ENCODE measurements around the gene MREG.
"Not testable (repeated sequence)": the region's sequence is repeated elsewhere in the genome, so short reads cannot be mapped to it uniquely, and the experiment has no call there.

The MREG gene

DNA sequence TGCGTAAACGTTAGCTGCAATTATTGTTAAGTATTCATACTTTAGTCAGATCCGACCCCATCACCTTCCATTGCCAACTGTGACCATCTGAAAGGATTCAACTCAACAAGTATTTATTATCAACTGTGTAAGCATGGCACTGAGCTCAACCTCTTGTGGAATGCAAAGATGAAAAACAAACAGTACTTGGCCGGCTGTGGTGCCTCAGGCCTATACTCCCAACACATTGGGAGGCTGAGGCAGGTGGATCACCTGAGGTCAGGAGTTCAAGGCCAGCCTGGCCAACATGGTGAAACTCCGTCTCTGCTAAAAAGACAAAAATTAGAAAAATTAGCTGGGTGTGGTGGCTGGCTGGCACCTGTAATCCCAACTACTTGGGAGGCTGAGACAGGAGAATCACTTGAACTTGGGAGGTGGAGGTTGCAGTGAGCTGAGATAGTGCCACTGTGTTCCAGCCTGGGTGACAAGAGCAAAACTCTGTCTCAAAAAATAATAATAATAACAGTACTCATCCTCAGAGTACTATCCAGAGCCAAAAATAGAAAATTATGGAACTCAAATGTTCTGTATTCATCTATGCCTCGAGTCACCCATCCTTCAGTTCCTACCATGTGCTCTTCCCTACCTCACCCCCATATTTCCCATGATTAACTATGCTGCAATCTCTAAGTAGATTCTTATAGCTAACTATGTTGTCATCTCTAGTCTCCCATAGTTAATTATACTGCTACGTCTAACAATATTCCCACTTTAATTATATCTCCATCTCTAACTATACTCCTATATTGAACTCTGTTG lies 8.6 kb upstream of the MREG start:
- DNase-seq (ENCODE audit: low read depth in 3 of 3, low spot score in 1 of 3), result no peak

DNA sequence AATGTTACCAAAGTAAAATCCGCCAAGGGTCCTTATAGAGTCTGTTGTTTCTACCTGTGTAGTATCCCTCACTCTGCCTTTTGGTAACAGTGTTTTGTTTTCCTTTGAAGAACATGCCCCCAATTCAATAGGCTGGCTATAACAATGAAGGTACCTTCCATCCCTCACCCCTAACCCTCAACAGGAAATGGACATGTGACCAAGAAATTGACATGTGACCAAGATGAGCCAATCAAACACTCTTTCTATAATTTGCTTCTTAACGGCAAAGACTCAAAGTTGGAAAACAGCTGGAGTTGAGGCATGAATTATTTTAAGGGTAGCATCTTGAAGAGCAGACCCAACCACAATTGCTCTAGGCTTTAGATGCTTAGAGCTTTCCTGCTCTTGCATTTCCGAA lies 5.4 kb upstream of the MREG start:
- DNase-seq (ENCODE audit: low read depth in 3 of 3, low spot score in 1 of 3), result no peak

DNA sequence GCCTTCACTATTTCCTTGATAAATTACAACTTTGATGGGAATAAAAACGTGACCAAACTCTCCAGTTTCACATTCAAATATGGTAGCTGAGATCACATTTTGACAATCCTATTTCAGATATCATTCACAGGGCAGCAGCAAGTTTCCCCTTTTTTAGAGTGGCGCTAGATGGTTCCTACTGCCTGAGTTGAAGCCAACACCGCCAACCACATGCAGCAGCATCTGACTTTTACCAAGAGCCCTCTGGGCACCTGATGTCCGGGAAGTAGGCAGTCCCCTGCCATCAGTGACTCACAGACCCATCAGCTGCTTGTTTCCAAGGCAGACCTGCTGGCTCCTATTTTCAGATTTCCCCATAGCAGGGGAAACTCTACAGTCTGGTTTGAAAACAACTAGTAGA lies 4.0 kb upstream of the MREG start:
- DNase-seq (ENCODE audit: low read depth in 3 of 3, low spot score in 1 of 3), result no peak

DNA sequence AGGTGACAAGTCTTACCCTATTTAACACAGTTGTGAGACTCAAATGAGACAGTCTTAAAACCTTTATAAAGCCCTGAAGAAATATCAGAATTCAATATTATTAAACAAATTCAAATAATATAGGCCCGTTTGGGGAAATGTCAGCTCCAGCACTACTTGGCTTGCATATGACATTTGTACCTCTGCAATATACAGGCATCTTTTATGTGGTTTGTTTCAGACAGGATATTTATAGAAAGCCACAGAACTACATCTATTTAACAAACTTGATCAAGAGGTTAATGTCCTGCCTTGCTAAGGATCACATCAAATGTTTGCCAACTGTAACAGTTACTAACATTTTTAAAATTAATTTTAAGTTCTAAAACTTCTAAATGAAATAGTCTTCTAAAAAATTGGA lies 3.2 kb upstream of the MREG start:
- DNase-seq (ENCODE audit: low read depth in 3 of 3, low spot score in 1 of 3), result no peak

DNA sequence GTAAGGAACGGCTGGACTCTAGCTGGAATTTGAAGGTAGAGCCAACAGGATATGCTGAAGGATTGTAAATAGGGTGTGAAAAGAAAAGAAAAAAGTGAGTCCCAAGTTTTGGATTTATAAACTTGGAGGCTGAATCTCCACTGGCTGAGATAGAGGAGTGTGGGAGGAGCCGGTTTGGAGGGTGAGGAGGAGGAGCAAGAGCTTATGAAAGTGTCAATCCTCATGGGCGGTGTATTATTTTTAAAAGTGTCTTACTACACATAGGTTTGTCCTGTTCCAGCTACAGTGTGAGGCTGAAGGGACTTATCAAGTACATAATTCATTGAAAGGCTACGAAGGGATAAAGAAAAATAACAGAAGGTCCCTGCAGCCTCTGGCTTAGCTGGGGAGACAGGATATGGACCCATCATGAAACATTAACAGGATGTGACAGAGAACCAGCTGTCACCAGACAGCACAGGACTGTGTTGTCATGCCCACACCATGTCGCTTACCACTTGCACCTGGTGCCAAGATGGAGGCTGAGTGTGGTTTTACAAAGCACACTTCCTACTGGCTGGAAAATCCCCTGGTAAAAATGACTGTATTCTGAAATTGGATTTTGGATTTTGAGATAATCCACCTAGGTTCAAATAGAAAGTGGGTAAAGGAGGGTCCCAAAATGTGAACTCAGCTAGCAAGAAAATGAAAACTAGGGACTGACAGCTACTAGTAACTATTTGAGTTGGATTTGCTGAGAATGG lies 2.5 kb upstream of the MREG start:
- no peak for DNase-seq (ENCODE audit: low read depth in 3 of 3, low spot score in 1 of 3)

DNA sequence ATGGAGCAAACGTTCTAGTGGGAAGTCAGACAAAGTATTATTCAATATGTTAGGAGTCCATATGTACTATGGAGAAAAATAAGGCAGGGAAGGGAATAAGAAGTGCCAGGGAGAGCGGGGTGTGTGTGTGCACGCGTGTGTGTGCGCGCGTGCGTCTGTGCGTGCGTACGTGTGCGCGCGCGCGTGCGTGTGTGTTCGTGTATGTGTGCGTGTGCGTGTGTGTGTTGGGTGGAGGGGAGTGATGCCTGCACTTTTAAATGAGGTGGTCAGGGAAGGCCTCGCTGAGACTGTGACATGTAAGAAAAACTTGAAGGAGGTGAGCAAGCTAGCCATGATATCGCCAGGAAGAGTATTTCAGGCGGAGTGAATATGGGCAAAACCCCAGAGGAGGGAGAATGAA lies 1.6 kb upstream of the MREG start:
- no peak for DNase-seq (ENCODE audit: low read depth in 3 of 3, low spot score in 1 of 3)

DNA sequence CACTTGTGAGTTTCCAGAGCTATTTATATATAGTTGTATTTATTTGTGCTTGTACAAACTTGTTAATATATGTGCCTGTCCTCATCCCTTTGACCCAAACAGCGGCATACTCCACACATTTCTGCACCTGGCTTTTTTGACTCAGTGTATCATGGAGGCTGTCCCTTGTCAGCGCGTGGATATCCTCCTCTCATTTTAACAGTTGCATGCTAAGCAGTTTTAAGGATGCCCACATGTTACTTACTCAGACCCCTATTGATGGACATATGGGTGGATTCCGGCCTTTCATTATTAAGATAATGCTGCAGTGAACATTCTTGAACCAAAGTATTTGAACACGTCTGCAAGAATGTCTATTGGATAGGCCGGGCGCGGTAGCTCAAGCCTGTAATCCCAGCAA lies 655 bp upstream of the MREG start:
- no peak for DNase-seq (ENCODE audit: low read depth in 3 of 3, low spot score in 1 of 3)

DNA sequence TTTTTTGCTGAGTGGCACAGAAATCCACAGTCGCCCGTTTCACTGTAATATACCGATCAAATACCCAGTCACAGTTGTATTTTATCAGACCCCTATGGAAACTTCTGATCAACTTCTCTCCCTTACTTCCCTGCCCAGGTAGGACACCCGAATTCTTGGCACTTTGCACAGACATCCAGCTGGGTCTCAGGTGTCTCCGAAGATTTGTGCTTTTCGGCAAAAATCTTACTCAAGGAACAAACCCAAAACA lies 596 bp downstream of the MREG start:
- no peak for DNase-seq (ENCODE audit: low read depth in 3 of 3, low spot score in 1 of 3)

DNA sequence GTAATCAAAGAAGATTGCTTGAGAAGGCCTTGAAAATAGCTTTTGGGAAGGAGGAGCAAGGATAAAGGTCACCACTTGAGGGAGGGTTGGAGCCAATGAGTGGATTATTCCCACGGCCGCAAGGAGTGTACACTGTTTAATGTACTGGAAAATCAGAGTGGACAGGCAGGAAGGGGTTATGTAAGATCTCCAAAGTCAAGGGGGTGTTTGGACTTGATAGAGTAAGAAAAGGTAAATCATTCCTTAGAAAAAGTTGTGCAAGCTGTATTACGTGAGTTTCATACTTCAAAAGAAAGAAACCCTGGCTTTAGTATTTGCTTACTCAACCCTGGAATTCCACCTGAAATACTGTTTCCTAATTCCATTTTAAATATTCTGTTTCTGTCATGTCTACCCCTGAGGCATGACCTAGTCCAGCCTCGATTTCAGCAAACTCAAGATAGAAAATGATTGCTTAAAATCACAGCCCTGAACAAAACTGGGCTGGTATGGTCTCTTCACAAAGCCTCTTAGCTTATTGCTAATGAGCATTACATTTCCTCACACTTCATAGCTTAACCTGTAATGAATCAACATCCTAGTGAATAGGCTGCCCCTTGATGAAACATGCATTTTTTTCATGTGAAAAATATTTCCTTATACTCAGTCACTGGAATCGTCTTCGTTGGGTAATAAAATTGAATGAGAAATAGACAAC lies 1.1 kb downstream of the MREG start:
- DNase-seq (ENCODE audit: low read depth in 3 of 3, low spot score in 1 of 3), result no peak

DNA sequence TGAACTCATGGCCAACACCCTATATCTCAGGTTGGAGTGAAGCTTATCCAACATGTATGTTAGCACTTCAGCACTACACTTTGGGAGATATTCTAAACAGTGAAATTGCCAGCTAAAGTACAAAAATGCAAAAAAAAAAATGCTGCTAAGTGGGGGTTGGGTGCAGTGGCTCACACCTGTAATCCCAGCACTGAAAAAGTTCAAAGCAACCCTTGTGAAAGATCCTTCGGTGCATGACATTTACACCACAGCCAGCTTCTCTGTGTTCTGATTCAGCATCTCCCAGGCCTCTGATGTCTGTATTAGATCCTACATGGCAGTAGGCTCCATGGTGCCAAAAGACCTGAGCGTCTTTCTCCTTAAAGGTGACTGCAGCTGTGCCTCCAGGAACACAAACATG lies 4.1 kb downstream of the MREG start:
- DNase-seq (ENCODE audit: low read depth in 3 of 3, low spot score in 1 of 3), result not testable (repeated sequence)

DNA sequence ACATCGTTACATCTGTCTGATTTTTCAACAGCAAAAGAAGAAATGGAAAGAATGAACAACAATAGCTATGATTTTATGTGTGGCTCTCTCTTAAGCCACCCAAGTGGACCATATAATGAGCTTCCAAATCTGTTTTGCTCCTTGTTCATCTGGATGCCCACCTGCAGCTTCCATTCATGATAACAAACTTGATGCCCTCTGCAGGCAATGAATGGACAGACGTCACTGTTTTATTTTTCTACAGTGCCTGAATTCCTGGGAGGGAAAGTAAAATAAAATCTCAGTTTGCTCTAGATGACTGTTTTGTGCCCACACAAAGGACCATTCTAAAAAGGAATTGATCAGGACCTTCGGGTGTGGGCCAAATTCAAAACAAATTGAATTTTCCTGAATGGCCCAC lies 5.0 kb downstream of the MREG start:
- DNase-seq (ENCODE audit: low read depth in 3 of 3, low spot score in 1 of 3), result no peak

DNA sequence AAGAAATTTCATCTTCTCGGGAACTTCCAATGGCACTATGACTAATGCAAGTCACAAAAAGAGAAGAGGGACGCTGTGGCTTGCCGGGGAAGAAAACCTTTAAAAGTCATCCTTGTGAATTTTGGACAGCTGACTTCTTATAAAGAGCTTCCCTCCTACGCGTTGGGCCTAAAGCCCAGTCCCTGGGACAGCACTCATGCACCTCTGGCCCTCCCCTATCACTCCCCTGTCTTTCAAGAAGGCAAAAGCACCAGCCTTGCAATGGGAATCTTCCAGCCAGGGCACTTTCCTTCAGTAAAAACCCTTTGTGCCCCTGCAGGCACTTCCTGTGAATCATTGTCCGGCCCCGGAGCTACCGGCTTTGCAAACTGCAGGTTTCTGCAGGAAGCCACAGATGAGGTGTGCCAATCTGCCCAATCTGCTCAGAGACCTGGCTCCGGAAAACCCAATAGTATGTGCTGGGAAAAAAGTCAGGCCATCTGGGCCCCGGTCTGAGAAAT lies 7.1 kb downstream of the MREG start:
- DNase-seq (ENCODE audit: low read depth in 3 of 3, low spot score in 1 of 3), result no peak

DNA sequence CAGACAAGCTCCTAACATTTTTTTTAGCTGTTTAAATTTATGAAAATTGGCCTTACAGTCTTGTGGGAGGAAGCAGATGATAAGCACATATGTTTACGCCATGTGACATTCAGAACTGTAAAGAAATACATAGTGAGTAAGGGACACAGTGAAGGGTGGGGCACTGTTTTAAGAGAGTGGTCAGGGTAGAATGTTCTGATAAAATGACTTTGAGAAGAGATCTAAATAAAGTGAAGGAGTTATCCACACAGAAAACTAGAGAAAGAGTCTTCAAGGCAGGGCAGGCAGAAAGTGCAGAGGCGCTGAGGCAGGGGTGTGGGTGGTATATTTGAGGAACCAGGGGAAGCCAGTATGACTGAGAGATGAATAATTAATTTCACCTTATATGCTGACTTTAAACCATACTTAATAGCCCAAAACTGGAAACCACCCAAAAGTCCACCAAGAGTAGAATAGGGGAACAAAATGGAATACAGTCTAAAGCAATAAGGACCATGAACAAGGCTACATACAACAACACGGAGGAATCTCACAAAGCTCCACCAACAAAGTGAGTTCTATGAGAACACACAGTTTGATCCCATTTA lies 8.6 kb downstream of the MREG start:
- peak in 1 of 3 donors; percentile 6 for DNase-seq (ENCODE audit: low read depth in 3 of 3, low spot score in 1 of 3)

DNA sequence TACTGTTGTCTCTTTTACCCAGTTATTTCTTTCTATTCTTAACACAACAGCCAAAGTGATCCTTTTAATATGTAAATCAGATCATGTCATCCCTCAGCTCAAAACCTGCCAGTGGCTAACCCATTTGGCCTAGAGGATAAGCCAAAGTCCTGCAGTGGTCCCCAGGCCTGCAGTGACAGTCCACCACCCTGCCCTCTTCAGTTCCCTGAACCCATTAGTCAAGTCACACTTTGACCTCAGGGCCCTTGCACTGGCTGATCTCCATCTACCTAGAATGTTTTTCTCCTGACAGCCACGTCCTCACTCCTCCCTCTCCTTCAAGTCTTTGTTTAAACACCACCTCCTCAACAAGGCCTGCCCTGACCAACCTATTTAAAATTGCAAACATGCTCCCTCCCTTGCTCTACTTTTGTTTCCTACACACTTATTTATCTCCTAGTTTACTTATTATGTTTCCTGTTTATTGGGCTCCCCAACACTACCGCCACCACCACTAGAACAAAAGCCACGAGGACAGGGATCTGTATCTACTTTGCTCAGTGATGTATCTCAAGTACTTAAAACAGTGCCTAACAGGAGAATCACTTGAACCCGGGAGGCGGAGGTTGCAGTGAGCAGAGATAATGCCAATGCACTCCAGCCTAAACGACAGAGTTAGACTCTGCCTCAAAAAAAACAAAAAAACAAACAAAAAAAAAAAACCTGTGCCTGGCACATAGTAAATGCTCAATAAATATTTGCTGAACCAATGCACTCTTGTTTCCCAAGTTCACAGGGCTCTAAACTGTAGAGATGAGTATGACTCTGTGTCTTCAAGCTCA lies 9.3 kb downstream of the MREG start:
- DNase-seq (ENCODE audit: low read depth in 3 of 3, low spot score in 1 of 3), result no peak

DNA sequence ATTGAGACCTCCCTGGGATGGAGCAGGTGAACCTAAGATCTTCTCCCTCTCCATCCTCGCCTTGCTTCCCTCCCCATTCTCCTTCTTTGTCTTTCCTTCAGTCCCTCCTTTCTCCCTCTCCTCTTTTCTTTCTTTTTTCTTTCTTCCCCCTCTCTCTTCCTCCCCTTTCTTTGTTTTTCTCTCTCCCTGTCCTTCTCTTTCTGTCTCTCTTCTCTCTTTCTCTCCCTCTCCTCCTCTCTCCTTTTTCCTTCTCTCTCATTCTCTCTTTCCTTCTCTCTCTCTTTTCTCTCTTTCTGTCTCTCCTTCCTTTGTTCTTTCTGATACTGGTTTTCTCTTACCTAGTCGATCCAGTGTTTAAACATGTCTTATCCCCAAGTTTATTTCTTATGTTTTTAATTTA lies 10.7 kb downstream of the MREG start:
- no peak for DNase-seq (ENCODE audit: low read depth in 3 of 3, low spot score in 1 of 3)

DNA sequence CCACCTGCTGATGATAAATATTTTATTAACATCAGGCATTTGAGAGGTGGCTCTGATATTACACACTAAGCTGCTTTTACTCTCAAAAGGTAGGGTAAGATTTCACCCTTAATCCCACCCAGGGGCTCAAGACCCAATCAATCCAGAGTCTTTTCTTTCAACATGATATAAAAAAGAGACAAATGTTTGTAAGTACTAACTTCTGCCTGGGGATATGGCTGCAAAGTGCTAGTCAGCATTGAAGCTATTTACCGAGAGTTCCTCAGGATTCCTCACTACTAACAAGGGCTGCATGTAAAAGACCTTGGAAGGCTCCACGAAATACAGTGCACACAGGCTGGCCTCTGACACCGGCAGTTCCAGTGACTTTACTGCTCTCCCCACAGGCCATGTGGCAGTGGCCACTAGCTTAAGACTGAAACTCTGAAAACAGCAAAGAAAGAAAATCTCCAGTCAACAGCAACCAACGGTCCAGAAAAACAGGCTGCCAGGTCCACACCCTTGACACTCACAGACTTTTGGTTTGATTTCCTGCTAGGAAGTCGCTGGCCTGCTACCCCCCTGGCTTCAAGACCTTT lies 11.2 kb downstream of the MREG start:
- no peak for DNase-seq (ENCODE audit: low read depth in 3 of 3, low spot score in 1 of 3)

DNA sequence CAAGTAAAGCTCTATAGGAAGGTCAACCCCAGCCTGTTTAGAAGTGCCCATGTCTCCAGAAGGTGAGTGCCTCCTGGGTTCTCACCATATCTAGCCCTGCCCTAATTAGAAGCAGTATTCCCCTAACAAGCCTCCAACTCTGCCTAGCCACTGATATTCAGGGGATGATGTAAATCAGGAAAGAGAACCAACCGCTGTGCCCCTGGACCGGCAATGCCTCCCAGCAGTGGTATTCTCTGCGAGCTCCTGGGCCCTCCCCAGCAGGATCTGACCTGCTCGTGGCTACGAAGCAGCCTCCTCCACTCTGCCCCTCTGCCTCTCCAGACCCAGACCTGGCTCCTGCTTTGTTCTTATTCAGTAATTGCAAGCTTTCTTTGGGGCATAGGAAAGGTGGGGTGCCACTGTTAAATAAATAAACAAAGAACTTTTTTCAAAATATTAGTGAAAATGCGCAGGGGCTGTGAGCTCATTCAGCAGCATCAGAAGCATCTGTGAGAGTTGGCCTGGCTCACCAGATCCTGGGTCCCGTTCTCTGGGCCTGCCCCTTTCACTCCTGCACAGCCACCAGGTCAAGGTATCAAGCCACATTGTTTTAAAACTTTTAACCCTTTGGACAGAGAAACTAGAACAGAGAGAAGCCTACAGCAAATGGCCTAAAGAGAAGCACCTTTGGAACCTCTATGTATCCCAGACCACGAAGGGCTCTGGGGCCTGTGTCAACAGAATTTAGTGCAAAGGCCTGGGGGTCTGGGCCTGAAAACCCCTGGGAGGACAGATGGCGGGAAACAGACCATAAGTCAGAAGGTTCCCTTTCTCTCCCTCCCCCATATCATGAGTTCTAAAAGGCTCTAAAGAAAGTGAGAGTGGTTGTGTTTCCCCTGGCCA lies 11.9 kb downstream of the MREG start:
- DNase-seq (ENCODE audit: low read depth in 3 of 3, low spot score in 1 of 3), result no peak

DNA sequence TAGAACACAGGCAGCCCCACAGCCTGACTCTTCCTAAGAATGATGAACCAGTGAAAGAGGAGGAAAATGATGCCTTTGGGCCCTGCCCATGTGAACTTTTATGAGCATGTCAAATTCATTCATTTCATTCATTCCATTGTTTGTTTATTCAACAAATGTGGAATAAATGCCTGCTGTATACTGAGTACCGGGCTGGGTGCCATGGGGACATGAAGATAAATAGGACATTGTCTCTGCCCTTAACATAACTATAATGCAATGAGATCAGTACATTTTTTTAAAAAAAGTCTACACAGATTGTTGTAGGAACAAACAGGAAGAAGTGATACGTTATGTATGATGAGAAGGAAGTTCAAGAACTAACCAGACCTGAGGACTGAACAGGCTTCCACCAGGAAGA lies 14.7 kb downstream of the MREG start:
- DNase-seq (ENCODE audit: low read depth in 3 of 3, low spot score in 1 of 3), result no peak

DNA sequence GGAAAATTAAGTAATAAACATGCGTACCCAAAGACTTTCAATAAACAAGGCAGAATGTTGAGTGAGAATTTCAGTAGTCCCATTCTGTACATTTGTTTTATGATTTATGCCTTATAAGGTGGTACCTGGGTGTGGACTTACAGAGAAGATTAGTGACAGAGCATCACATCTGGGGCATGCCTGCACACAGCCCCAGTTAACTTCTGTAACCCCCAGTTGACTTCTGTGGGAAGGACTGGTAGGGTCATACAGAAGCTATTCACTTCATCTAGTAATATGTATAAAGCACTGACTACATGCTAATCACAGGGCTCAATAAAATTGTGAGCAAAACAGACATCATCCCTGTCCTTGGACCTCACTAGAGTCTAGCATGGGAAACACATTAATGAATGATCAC lies 16.1 kb downstream of the MREG start:
- no peak for DNase-seq (ENCODE audit: low read depth in 3 of 3, low spot score in 1 of 3)

DNA sequence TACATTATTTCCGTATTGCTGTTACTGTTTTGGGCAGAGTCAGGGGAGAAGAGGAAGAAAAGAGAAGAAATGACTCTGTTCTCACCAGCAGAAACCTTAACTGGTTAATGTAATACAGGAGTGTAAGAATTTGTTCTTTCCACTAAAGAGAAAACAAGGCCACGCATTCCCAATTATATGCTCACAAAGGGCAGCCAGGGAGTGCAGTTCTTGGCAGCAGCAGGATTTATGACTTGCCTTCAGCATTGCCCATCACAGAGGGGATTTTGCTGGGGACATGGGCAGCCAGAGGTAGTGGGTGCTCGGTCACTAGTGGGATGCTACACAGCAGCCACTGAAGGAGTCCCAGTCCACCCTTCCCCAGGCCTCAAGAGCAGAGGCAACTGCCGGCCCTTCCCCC lies 18.4 kb downstream of the MREG start:
- no peak for DNase-seq (ENCODE audit: low read depth in 3 of 3, low spot score in 1 of 3)

All from stimulated activated CD4-positive, alpha-beta T cell treated with anti-CD3 and anti-CD28 coated beads, TNF-alpha, amount 100 ng/mL, for 1 hour (primary cell).